ENCODE data around the gene DIAPH1.

DNA sequence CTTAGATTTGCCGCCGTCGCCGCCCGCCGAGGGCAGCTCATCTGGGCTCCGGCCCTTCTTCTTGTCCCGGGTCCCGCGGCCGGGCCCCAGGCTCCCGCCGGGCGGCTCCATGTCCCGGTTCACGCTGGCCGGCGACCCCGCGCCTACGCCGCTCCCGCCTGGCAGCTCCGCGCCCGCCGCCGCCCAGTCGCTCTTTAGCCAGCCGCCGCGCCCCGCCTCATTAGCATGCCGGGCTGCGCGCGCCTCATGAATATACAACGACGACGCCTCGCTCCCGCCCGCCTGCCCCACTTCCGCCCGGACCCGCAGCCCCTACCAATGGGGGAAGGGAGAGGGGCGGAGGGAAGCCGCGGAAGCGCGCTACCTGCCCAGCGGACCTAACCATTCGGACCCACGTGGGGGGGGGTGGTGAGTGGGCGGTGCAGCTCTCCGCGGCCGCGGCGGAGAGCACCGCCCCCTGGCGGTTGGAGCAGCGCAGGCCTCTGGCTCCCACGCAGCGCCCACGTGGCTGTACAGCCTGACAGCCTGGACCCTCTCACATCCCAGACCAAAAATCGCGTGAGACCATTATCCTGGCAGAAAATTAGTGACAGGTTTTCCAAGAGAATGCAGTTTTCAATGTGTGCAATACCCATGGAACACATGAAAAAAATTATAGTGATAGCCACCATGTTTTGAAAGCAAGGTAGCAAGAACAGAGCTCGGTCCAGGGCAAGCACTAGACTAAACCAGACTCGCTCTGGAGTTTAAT, at the start of gene DIAPH1:
- TF ChIP-seq, protein P1, sequence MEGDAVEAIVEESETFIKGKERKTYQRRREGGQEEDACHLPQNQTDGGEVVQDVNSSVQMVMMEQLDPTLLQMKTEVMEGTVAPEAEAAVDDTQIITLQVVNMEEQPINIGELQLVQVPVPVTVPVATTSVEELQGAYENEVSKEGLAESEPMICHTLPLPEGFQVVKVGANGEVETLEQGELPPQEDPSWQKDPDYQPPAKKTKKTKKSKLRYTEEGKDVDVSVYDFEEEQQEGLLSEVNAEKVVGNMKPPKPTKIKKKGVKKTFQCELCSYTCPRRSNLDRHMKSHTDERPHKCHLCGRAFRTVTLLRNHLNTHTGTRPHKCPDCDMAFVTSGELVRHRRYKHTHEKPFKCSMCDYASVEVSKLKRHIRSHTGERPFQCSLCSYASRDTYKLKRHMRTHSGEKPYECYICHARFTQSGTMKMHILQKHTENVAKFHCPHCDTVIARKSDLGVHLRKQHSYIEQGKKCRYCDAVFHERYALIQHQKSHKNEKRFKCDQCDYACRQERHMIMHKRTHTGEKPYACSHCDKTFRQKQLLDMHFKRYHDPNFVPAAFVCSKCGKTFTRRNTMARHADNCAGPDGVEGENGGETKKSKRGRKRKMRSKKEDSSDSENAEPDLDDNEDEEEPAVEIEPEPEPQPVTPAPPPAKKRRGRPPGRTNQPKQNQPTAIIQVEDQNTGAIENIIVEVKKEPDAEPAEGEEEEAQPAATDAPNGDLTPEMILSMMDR (IDR thresholded peaks at IDR 0.05): peak; percentile 96 to 100 (median 99)
- peak; percentile 88 for TF ChIP-seq POLR2A (IDR thresholded peaks at IDR 0.05)

All from Peyer's patch (tissue), 4 donors.